SK-N-SH (cell line): ENCODE measurements around the gene TSPAN13. TPM values are rescaled to one million over a fixed set of nuclear protein-coding genes. Genes with fewer than 3 reads are reported as not detected.

Source experiments
- CTCF ChIA-PET: fragments of 300-600, 350-600 bp; formaldehyde crosslinking; extraction: SDS; loops from one replicate; lab custom pipeline; 2021; lab: Yijun Ruan, JAX
- POLR2A ChIA-PET: fragments of 350-600 bp; sonication (Branson Sonifier 250); formaldehyde crosslinking; extraction: SDS; loops from one replicate; lab custom pipeline; 2020; ENCODE audit warnings: antibody characterized with exemption, inconsistent platforms; lab: Yijun Ruan, JAX
- DNase-seq: peaks from one replicate; pipeline ENCODE4 v3.0.0; 2012
- H2AFZ ChIP-seq: fragments of 200-600 bp; sonication (generic); 2 replicates; pipeline ENCODE4 v1.8.1; 2016; ENCODE audit warnings: antibody characterized with exemption, mild to moderate bottlenecking, low read depth
- H3F3A ChIP-seq: fragments of 200-600 bp; sonication (generic); replicated peaks from 2 replicates; pipeline ENCODE3; 2016; ENCODE audit warnings: antibody characterized with exemption, mild to moderate bottlenecking; ENCODE audit not compliant: insufficient read depth
- H3K27ac ChIP-seq, 2 experiments: fragments of 200-500 bp in 1 of 2; fragments of 200-600 bp in 1 of 2; sonication (Bioruptor generic) in 1 of 2; sonication (generic), shearing (Covaris generic) in 1 of 2; 2 replicates each; pipeline versions ENCODE4 v1.5.1 to v1.6.1; 2014 to 2016; ENCODE audit warnings: low read depth in 2 of 2, inconsistent platforms in 1 of 2, low read length in 1 of 2, mild to moderate bottlenecking in 1 of 2, mixed read lengths in 1 of 2
- H3K27me3 ChIP-seq: fragments of 200-600 bp; sonication (generic), shearing (Covaris generic); 2 replicates; pipeline ENCODE4 v1.6.1; 2016; ENCODE audit warnings: mixed run types; ENCODE audit not compliant: insufficient read depth
- H3K36me3 ChIP-seq, 2 experiments: fragments of 200-500 bp in 1 of 2; fragments of 200-600 bp in 1 of 2; sonication (Bioruptor generic) in 1 of 2; sonication (generic) in 1 of 2; replicated peaks in 1 of 2; 2 replicates each; pipeline versions ENCODE3 to v1.5.1; 2014 to 2016; ENCODE audit warnings: low read length in 1 of 2, mild to moderate bottlenecking in 1 of 2; ENCODE audit not compliant: insufficient read depth in 2 of 2, control insufficient read depth in 1 of 2
- H3K4me1 ChIP-seq, 2 experiments: fragments of 200-500 bp in 1 of 2; fragments of 200-600 bp in 1 of 2; sonication (Bioruptor generic) in 1 of 2; sonication (generic), shearing (Covaris generic) in 1 of 2; 2 replicates each; pipeline versions ENCODE4 v1.5.1 to v1.6.1; 2014 to 2016; ENCODE audit warnings: low read depth in 1 of 2, low read length in 1 of 2, mixed run types in 1 of 2; ENCODE audit not compliant: insufficient read depth in 2 of 2, control insufficient read depth in 1 of 2
- H3K4me2 ChIP-seq: fragments of 200-600 bp; sonication (generic), shearing (Covaris generic); 2 replicates; pipeline ENCODE4 v1.6.1; 2017; ENCODE audit warnings: mixed run types
- H3K4me3 ChIP-seq, 2 experiments: fragments of 200-500 bp in 1 of 2; fragments of 200-600 bp in 1 of 2; sonication (Bioruptor generic) in 1 of 2; sonication (generic), shearing (Covaris generic) in 1 of 2; 2 replicates each; pipeline versions ENCODE4 v1.5.1 to v1.8.1; 2014 to 2016; ENCODE audit warnings: low read depth in 2 of 2, inconsistent platforms in 1 of 2, low read length in 1 of 2, mild to moderate bottlenecking in 1 of 2, mixed read lengths in 1 of 2, moderate library complexity in 1 of 2
- H3K79me2 ChIP-seq: fragments of 200-600 bp; sonication (generic); 2 replicates; pipeline ENCODE4 v1.8.1; 2017; ENCODE audit warnings: mild to moderate bottlenecking; ENCODE audit not compliant: insufficient read depth
- H3K9ac ChIP-seq: fragments of 200-600 bp; sonication (generic); 2 replicates; pipeline ENCODE4 v1.6.1; 2017; ENCODE audit warnings: mixed run types
- H3K9me2 ChIP-seq: fragments of 200-600 bp; sonication (generic); 2 replicates; pipeline ENCODE4 v1.6.1; 2017; ENCODE audit warnings: mixed run types
- H3K9me3 ChIP-seq: fragments of 200-600 bp; sonication (generic); 2 replicates; pipeline ENCODE4 v1.6.1; 2017; ENCODE audit warnings: mixed run types, mild to moderate bottlenecking, moderate library complexity
- H4K20me1 ChIP-seq: fragments of 200-600 bp; sonication (generic); 2 replicates; pipeline ENCODE4 v1.6.1; 2017; ENCODE audit warnings: mild to moderate bottlenecking, mixed run types; ENCODE audit not compliant: insufficient read depth
- CTCF ChIP-seq: fragments of 200-600 bp; sonication (generic); IDR thresholded peaks from 2 replicates; pipeline ENCODE4 v1.6.1; 2017; ENCODE audit warnings: antibody characterized with exemption, mild to moderate bottlenecking, moderate library complexity
- ELF1 ChIP-seq: IDR thresholded peaks from 2 replicates; pipeline ENCODE4 v1.4.0; 2012
- EP300 ChIP-seq, 2 experiments: IDR thresholded peaks; 2 replicates each; pipeline versions ENCODE4 v1.4.0 to v1.6.1; 2012; ENCODE audit warnings: borderline replicate concordance in 1 of 2, low read depth in 1 of 2, low read length in 1 of 2
- EZH2phosphoT487 ChIP-seq: fragments of 200-600 bp; sonication (generic); IDR thresholded peaks from 2 replicates; pipeline ENCODE4 v1.6.1; 2017; ENCODE audit warnings: low read depth, mixed run types, mild to moderate bottlenecking, antibody characterized with exemption, moderate library complexity, borderline replicate concordance
- FOXJ3 ChIP-seq: sonication (generic); formaldehyde crosslinking; IDR thresholded peaks from 2 replicates; pipeline ENCODE4 v1.5.1; 2020; ENCODE audit warnings: mild to moderate bottlenecking, missing genetic modification reagents
- GATA2 ChIP-seq: sonication (generic); formaldehyde crosslinking; IDR thresholded peaks from 2 replicates; pipeline ENCODE4 v1.5.0; 2020; ENCODE audit warnings: mild to moderate bottlenecking, missing genetic modification reagents
- IRF3 ChIP-seq: fragments of 150-350 bp; IDR thresholded peaks from 2 replicates; pipeline ENCODE4 v1.6.1; 2016; ENCODE audit warnings: mild to moderate bottlenecking, low read depth, low read length
- JUND ChIP-seq: IDR thresholded peaks from 2 replicates; pipeline ENCODE4 v1.4.0; 2012
- POLR2AphosphoS5 ChIP-seq: IDR thresholded peaks from 2 replicates; pipeline ENCODE4 v1.6.1; 2012; ENCODE audit warnings: low read depth, low read length
- RAD21 ChIP-seq: IDR thresholded peaks from 2 replicates; pipeline ENCODE4 v1.6.1; 2012; ENCODE audit warnings: mild to moderate bottlenecking, low read length
- RFX5 ChIP-seq: IDR thresholded peaks from 2 replicates; pipeline ENCODE4 v1.6.1; 2012; ENCODE audit warnings: mild to moderate bottlenecking, improper control_type of control experiment, low read length
- RXRA ChIP-seq: IDR thresholded peaks from 2 replicates; pipeline ENCODE4 v1.4.0; 2012; ENCODE audit warnings: low read depth, mild to moderate bottlenecking, borderline replicate concordance
- TAF1 ChIP-seq: IDR thresholded peaks from 2 replicates; pipeline ENCODE4 v1.6.1; 2012; ENCODE audit warnings: low read depth, mild to moderate bottlenecking, low read length, moderate library complexity, borderline replicate concordance
- TCF12 ChIP-seq: IDR thresholded peaks from 2 replicates; pipeline ENCODE4 v1.4.0; 2012
- WGBS: methylation state at CpG from one replicate; pipeline ENCODE4 v1.1.6; 2017; ENCODE audit warnings: low lambda C conversion rate; 5-methylcytosine and 5-hydroxymethylcytosine counted together
- polyA plus RNA-seq, 3 experiments: library from polyadenylated mRNA; depleted of rRNA; stranded (reverse); fragments of >200 nt; gene quantifications; 2 replicates each; pipeline ENCODE4 v1.2.3, GENCODE V29; 2012
- TF ChIP-seq, protein P1 (sequence below): IDR thresholded peaks from 2 replicates; pipeline ENCODE4 v1.4.0; 2012; ENCODE audit warnings: low read depth, borderline replicate concordance
- TF ChIP-seq, protein P2 (sequence below): IDR thresholded peaks from 2 replicates; pipeline ENCODE4 v1.4.0; 2012; ENCODE audit warnings: low read depth

TSPAN13 gene
- polyA plus RNA-seq, 1 of the 3 experiments (the other 2 are of a cell fraction): 0.26 TPM

- WGBS: 91% methylated on average over 2 of the region's 2 CpGs
- Histone ChIP-seq H3K4me2 (no peak overlapping the region), H3K4me1 (no peaks in the 10 kb centered on the region), H2AFZ (no peak overlapping the region), H3K27me3 (no peaks in the 10 kb centered on the region), H3K27ac (no peak overlapping the region), H3K9ac (no peak overlapping the region), H3K9me3 (no peaks in the 10 kb centered on the region), H3K79me2 (no peaks in the 10 kb centered on the region), H3K36me3 (no peaks in the 10 kb centered on the region), H3K9me2 (no peaks in the 10 kb centered on the region), H4K20me1 (no peaks in the 10 kb centered on the region), H3K4me3 (no peak overlapping the region), H3F3A (no peaks in the 10 kb centered on the region)
- TF ChIP-seq RFX5 (no peak), TCF12 (no peak), JUND (no peak), EZH2phosphoT487 (no peak), CTCF (no peak), GATA2 (no peak), FOXJ3 (CRISPR knock-in tag) (no peak), TAF1 (no peak), ELF1 (no peak), POLR2AphosphoS5 (no peak), EP300 (IDR thresholded peaks at IDR 0.05; ENCODE audit: borderline replicate concordance in 1 of 2, low read depth in 1 of 2, low read length in 1 of 2) (no peak), RXRA (no peak), IRF3 (no peak), RAD21 (no peak)
- TF ChIP-seq, protein P1, sequence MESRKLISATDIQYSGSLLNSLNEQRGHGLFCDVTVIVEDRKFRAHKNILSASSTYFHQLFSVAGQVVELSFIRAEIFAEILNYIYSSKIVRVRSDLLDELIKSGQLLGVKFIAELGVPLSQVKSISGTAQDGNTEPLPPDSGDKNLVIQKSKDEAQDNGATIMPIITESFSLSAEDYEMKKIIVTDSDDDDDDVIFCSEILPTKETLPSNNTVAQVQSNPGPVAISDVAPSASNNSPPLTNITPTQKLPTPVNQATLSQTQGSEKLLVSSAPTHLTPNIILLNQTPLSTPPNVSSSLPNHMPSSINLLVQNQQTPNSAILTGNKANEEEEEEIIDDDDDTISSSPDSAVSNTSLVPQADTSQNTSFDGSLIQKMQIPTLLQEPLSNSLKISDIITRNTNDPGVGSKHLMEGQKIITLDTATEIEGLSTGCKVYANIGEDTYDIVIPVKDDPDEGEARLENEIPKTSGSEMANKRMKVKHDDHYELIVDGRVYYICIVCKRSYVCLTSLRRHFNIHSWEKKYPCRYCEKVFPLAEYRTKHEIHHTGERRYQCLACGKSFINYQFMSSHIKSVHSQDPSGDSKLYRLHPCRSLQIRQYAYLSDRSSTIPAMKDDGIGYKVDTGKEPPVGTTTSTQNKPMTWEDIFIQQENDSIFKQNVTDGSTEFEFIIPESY: no peak
- TF ChIP-seq, protein P2, sequence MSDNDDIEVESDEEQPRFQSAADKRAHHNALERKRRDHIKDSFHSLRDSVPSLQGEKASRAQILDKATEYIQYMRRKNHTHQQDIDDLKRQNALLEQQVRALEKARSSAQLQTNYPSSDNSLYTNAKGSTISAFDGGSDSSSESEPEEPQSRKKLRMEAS: no peak
- no peak for DNase-seq
- ChIA-PET POLR2A (no interaction called here), CTCF (interaction anchor here (1.2 kb wide), 1 partner anchor 28 kb away, joined by 5 read pairs; no protein-coding TSS in a partner anchor)
These were observed 20.3 kb downstream of the TSPAN13 start for GRCh38 chr7:16773884-16774283.
